B cell (primary cell): ENCODE measurements around the gene FCN2. TPM values are rescaled to one million over a fixed set of nuclear protein-coding genes. Genes with fewer than 3 reads are reported as not detected.

ENCODE experiments used
- ATAC-seq: fragments of 200-7000 bp; cut with Tn5 transposase; one replicate; pipeline ENCODE4 v1.10.0; 2021; ENCODE audit warnings: low read depth, mild to moderate bottlenecking, moderate number of reproducible peaks, moderate library complexity
- CTCF ChIA-PET: fragments of 350-600 bp; sonication (Branson Sonifier 250); formaldehyde crosslinking; loops from one replicate; lab custom pipeline; 2021; ENCODE audit warnings: antibody characterized with exemption, inconsistent platforms; lab: Charles Lee
- POLR2A ChIA-PET: fragments of 350-600 bp; sonication (Branson Sonifier 250); formaldehyde crosslinking; loops from one replicate; lab custom pipeline; 2021; ENCODE audit warnings: antibody characterized with exemption; lab: Charles Lee
- DNase-seq: peaks from one replicate; pipeline ENCODE4 v3.0.0; 2013
- H2AFZ ChIP-seq: 2 replicates; pipeline ENCODE4 v1.6.1; 2012; ENCODE audit warnings: mild to moderate bottlenecking, low read depth, low read length; ENCODE audit not compliant: insufficient read depth, poor library complexity, severe bottlenecking
- H3K27ac ChIP-seq, 2 donors: 1 replicate in 1 of 2; 2 replicates in 1 of 2; pipeline ENCODE4 v1.5.1; 2012 to 2013; ENCODE audit warnings: low read length in 2 of 2, mild to moderate bottlenecking in 2 of 2, moderate library complexity in 1 of 2
- H3K27me3 ChIP-seq, 4 experiments: fragments of 200-600 bp in 1 of 4; sonication (generic) in 1 of 4; replicated peaks in 1 of 4; 1 replicate in 2 of 4; 2 replicates in 2 of 4; pipeline versions ENCODE4 v1.6.1 to v1.7.0; 2013 to 2016; ENCODE audit warnings: low read length in 3 of 4, mild to moderate bottlenecking in 2 of 4, mixed read lengths in 1 of 4, moderate library complexity in 1 of 4; ENCODE audit not compliant: insufficient read depth in 4 of 4, control insufficient read depth in 3 of 4; ENCODE audit errors: control extremely low read depth in 1 of 4
- H3K36me3 ChIP-seq, 2 experiments: replicated peaks in 1 of 2; 1 replicate in 1 of 2; 2 replicates in 1 of 2; pipeline versions ENCODE4 v1.6.1 to v1.7.1; 2013; ENCODE audit warnings: low read length in 1 of 2; ENCODE audit not compliant: insufficient read depth in 2 of 2, control insufficient read depth in 1 of 2; ENCODE audit errors: control extremely low read depth in 1 of 2, extremely low read depth in 1 of 2
- H3K4me1 ChIP-seq, 2 donors: fragments of 200-600 bp in 1 of 2; sonication (generic) in 1 of 2; 1 replicate in 1 of 2; 2 replicates in 1 of 2; pipeline versions ENCODE4 v1.5.1 to v1.6.1; 2013 to 2017; ENCODE audit warnings: low read length in 2 of 2; ENCODE audit not compliant: control insufficient read depth in 2 of 2, insufficient read depth in 2 of 2
- H3K4me2 ChIP-seq: replicated peaks from 2 replicates; pipeline ENCODE3; 2012; ENCODE audit warnings: mild to moderate bottlenecking, low read depth, low read length; ENCODE audit not compliant: poor library complexity, severe bottlenecking
- H3K4me3 ChIP-seq, 5 experiments: fragments of 200-600 bp in 1 of 5; sonication (generic) in 1 of 5; 1 replicate in 3 of 5; 2 replicates in 2 of 5; pipeline versions ENCODE4 v1.5.1 to v1.7.0; 2011 to 2016; ENCODE audit warnings: low read length in 4 of 5, mild to moderate bottlenecking in 4 of 5, low read depth in 2 of 5, control low read depth in 1 of 5, moderate library complexity in 1 of 5; ENCODE audit not compliant: insufficient read depth in 1 of 5; ENCODE audit errors: control extremely low read depth in 1 of 5, extremely low read depth in 1 of 5
- H3K79me2 ChIP-seq: fragments of 200-600 bp; sonication (generic); one replicate; pipeline ENCODE4 v1.6.0; 2016; ENCODE audit warnings: low read length; ENCODE audit not compliant: control insufficient read depth, insufficient read depth
- H3K9ac ChIP-seq: fragments of 200-600 bp; sonication (generic); 2 replicates; pipeline ENCODE4 v1.6.1; 2017; ENCODE audit warnings: mild to moderate bottlenecking, low read length, moderate library complexity
- H3K9me3 ChIP-seq, 3 donors: one replicate each; pipeline versions ENCODE4 v1.6.1 to v1.7.1; 2013; ENCODE audit warnings: low read length in 2 of 3; ENCODE audit not compliant: control insufficient read depth in 2 of 3, insufficient read depth in 1 of 3; ENCODE audit errors: control extremely low read depth in 1 of 3
- H4K20me1 ChIP-seq: 2 replicates; pipeline ENCODE4 v1.6.0; 2012; ENCODE audit warnings: mild to moderate bottlenecking, low read length; ENCODE audit not compliant: insufficient read depth, control insufficient read depth, poor library complexity, severe bottlenecking
- H3K27ac Mint-ChIP-seq: one replicate; pipeline ENCODE4 v1.8.0; 2021; ENCODE audit warnings: mixed read lengths
- H3K27me3 Mint-ChIP-seq: one replicate; pipeline ENCODE4 v1.8.0; 2021; ENCODE audit warnings: mixed read lengths
- H3K4me1 Mint-ChIP-seq: one replicate; pipeline ENCODE4 v1.8.0; 2021; ENCODE audit warnings: mixed read lengths
- H3K4me3 Mint-ChIP-seq: one replicate; pipeline ENCODE4 v1.8.0; 2021; ENCODE audit warnings: mixed read lengths
- H3K9me3 Mint-ChIP-seq: one replicate; pipeline ENCODE4 v1.8.0; 2022; ENCODE audit warnings: mixed read lengths; ENCODE audit not compliant: insufficient read depth
- CTCF ChIP-seq: fragments of 200-600 bp; IDR thresholded peaks from one replicate; pipeline ENCODE4 v1.8.0; 2022; ENCODE audit warnings: antibody characterized with exemption, mild to moderate bottlenecking
- EZH2 ChIP-seq: IDR thresholded peaks from 2 replicates; pipeline ENCODE4 v1.6.1; 2012; ENCODE audit warnings: borderline replicate concordance, low read depth, mild to moderate bottlenecking, moderate library complexity, low read length; ENCODE audit not compliant: insufficient read depth, poor library complexity, severe bottlenecking
- WGBS: methylation state at CpG from one replicate; pipeline ENCODE4 v1.1.5; 2013; ENCODE audit warnings: missing lambda C conversion rate; ENCODE audit not compliant: insufficient coverage; 5-methylcytosine and 5-hydroxymethylcytosine counted together
- intact Hi-C: fragments of 100-400 bp; cut with micrococcal nuclease; formaldehyde crosslinking; loops from one replicate; pipeline ENCODE4 v1.10.0; 2022
- polyA plus RNA-seq: library from polyadenylated mRNA; depleted of rRNA; stranded (reverse); fragments of >200 nt; gene quantifications from 2 replicates; pipeline ENCODE4 v1.2.3, GENCODE V29; 2012
- total RNA-seq, 2 donors: library from RNA; stranded (reverse); fragments of 120-200 nt in 1 of 2; gene quantifications; 1 replicate in 1 of 2; 2 replicates in 1 of 2; pipeline versions ENCODE4 v1.2.3 to v1.2.4, GENCODE V29; 2013 to 2022

The FCN2 gene
- total and polyA plus RNA-seq, 2 donors (not counting 1 experiment from before 2014, with no cell fraction given), result not detected

DNA sequence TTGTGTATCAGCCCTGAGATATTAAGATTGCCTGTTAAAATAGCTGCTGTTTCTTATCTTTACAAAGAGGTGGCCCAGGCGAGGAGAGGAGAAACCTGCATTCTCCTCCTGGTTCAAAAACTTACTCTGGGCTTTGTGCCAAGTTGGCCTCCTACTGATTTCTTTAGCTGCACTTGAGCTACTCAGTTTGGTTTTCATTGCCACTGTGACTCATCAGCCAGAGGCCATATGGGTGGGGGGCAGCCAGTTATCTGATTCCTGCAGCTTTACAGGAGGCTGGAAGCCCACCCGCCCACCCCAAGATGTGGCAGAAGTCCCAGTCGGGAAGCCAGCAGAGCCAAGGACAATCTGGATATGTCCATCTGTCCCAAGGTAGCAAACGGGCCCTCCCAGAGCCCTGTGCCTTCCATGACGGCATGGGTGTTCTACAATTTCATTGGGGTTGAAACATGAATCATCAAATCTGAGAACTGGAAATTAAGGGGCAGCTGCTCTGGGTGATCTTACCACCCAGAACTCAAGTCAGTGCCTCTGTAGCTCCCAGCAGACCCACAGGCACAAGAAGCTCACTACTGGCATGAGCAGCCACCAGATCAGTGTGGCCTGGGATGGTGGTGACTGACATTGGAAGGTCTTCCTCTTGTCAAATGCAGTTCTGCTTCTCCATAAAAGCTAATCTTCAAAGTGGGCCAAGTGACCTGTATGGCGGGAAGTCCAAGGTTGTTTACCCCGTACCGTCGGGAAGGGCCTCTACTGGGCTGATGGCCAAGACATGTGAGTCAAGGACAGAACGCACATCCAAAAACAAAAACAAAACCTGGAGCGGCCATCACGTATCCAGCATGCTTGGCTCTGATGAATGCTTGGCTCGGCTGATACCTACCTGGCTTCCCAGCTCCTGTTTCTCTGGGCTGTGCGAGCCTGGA lies 15.6 kb downstream of the FCN2 start:
- POLR2A ChIA-PET, result no interaction called here
- Mint-ChIP-seq H3K4me1 (no peaks in the 10 kb centered on the region), H3K9me3 (peaks cover 8% of the 10 kb centered on the region), H3K27ac (no peak overlapping the region), H3K4me3 (no peak overlapping the region), H3K27me3 (peaks cover 33% of the 10 kb centered on the region)
- no peak overlapping the region for H3K27ac ChIP-seq
- no peak overlapping the region for H2AFZ ChIP-seq
- H3K36me3 ChIP-seq, result no peaks in the 10 kb centered on the region
- H3K4me2 ChIP-seq, result no peak overlapping the region
- H3K27me3 ChIP-seq, result peaks cover 0 to 11% (median 5%) of the 10 kb centered on the region in 4 experiments
- H3K4me3 ChIP-seq, result no peak overlapping the region
- ATAC-seq (no peak), DNase-seq (no peak)
- 86% methylated on average over 13 of the region's 14 CpGs for WGBS
- H3K9me3 ChIP-seq, result peaks cover 0 to 19% (median 15%) of the 10 kb centered on the region in 3 donors
- intact Hi-C loops, result no loop called here
- no peaks in the 10 kb centered on the region for H4K20me1 ChIP-seq
- no peaks in the 10 kb centered on the region for H3K79me2 ChIP-seq
- CTCF ChIA-PET, result no interaction called here
- no peaks in the 10 kb centered on the region for H3K4me1 ChIP-seq
- no peak for TF ChIP-seq EZH2
- no peak for TF ChIP-seq CTCF
- H3K9ac ChIP-seq, result no peak overlapping the region
